Activated gamma-delta T cell (primary cell): ENCODE measurements around the gene FAM117B.
"Not testable (repeated sequence)": the region's sequence is repeated elsewhere in the genome, so short reads cannot be mapped to it uniquely, and the experiment has no call there.

Experiments
- DNase-seq: peaks from one replicate; lab custom pipeline; 2025; lab: John Stamatoyannopoulos, UW

FAM117B gene

DNA sequence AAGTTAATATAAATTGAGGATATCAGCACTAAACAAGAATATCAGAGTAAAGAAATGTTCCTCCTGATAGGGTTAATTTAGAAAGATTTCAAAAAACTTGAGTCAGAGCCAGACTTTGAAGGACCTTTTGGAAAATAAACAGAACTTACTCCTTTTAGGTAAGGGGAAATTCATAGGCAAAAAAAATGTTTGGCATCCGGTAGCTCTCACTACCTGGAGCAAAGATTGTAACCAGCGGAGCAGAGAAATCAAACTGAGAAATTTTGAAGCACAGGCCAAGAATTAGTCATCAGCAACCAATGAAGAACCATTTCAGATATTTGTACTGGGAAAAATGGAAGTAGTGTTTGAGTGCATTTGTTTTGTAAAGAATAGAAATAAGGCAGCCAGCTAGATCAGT is 123.8 kb downstream of the FAM117B start:
- DNase-seq, result no peak

- DNase-seq, result no peak
These were observed 126.1 kb downstream of the FAM117B start for GRCh38 chr2:202760848-202761247.

- DNase-seq, result no peak
These were observed 127.8 kb downstream of the FAM117B start for GRCh38 chr2:202762556-202762955.

GRCh38 chr2:202763916-202764315 is 129.1 kb downstream of the FAM117B start:
- no peak for DNase-seq

GRCh38 chr2:202764991-202765390 is 130.2 kb downstream of the FAM117B start:
- DNase-seq, result no peak

DNA sequence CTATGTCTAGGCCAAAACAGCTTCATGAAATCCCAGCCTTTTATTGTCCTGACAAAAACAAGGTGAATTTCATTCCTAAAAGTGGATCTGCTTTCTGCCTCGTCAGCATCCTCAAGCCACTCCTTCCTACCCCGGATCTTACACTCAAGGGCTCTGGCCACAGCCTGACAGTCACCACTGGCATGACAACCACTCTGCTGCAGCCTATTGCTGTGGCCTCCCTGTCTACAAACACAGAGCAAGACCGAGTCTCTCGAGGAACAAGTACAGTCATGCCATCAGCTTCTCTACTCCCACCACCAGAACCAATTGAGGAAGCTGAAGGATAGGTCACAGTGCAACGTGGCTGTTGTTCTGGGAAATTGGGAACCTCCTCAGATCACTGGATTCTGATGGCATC is 130.7 kb downstream of the FAM117B start:
- DNase-seq, result no peak

- DNase-seq, result no peak
These were observed 133.5 kb downstream of the FAM117B start for GRCh38 chr2:202768273-202768672.

DNA sequence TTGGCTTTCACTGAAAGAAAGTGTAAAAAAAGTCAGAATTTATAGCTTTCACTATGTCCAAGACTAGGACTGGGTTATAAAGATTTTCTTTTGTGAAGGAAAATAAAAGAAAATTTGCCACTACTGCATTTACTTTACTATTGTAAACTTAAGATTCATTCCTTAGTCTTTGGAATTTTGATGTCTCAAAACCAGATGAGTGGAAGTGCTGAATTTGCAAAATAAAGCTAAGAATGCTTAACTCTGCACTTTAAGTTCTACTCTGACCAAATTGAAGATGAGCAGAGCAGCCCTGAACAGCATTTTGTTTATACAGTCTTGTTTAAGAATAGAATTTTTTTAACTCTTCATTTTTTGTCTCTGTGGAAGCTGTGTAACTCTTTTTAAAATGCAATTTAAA is 134.4 kb downstream of the FAM117B start:
- no peak for DNase-seq

GRCh38 chr2:202771336-202771735 is 136.6 kb downstream of the FAM117B start:
- no peak for DNase-seq

GRCh38 chr2:202771741-202772460 is 137.1 kb downstream of the FAM117B start:
- DNase-seq, result no peak

DNA sequence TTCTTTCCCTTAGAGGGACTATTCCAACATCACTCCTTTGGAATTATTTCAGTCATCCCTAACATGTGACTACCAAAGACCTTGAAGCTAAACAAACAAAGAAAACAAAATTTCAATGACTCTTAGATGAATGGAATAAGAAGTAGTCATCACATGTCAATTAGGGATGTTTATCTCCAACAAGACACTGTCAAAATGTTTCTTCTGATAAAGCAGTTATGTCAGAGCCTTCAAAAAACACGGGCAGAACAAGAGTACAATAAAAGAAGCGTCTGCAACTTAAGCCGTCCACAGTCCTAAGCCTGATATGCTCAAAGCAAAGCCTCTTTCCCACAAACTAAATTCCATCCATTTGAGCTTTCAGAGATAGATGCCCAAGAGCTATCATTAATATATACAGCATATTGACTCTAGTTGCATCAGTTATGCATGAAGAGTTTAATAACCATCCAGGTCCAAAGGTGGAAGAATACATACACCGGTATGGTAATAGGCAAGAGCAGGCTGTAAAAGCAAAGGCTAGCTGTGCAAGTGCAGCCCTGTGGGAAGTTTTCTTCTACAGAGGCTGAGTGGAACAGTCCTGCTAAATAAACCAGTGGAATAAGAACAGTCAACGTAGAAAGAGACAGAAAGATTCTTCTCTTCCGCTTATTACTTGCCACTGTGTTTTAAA is 138.7 kb downstream of the FAM117B start:
- DNase-seq, result no peak

DNA sequence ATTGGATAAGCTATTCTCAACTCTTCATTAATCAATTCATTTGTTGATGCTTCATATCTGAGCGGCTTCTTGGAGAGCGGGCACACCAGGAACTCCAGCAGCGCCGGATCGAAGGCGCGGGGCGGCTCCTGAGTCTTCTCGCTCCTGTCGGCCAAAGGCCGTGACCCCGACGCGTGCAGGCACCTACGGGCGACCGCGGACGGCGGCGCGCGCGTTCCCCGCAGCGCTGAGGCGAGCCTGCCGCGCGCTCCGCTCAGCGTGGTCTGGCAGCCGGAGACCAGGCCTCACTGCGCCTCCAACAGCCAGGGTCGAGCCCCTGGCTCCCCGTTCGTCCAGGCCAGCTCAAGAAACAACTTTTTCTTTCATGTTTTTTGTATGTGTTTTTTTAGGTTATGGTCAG is 139.3 kb downstream of the FAM117B start:
- DNase-seq, result peak; percentile 6

- no peak for DNase-seq
These were observed 143.4 kb downstream of the FAM117B start for GRCh38 chr2:202778217-202778616.

- no peak for DNase-seq
These were observed 145.8 kb downstream of the FAM117B start for GRCh38 chr2:202780514-202781021.

DNA sequence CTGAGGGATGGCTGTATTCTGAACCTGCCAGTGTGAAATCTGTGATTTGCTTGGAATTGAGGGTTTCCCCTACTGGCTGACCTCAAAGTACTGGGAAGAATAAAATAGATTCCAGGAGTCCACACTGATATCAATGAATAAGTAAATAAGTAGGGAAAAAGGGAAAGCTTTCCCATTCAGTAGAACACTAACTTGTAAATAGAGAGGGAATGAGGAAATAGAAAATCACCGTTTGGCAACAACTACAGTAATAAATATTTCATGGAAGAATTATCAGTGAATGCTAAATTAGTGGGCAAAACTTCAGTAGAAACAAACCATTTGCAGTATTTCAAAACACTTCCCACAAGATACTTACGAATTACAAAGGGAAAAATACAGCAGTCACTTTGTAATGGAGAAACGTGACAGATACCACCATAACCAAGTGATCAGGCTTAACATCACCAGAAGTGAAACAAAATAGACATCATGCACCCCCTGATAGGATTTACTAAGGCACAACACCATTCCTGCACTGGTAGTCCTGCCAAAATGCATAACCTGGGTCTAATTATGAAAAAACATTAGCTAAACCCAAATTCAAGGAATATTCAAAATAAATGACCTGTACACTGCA is 148.3 kb downstream of the FAM117B start:
- no peak for DNase-seq

- DNase-seq, result no peak
These were observed 152.1 kb downstream of the FAM117B start for GRCh38 chr2:202786842-202787241.

DNA sequence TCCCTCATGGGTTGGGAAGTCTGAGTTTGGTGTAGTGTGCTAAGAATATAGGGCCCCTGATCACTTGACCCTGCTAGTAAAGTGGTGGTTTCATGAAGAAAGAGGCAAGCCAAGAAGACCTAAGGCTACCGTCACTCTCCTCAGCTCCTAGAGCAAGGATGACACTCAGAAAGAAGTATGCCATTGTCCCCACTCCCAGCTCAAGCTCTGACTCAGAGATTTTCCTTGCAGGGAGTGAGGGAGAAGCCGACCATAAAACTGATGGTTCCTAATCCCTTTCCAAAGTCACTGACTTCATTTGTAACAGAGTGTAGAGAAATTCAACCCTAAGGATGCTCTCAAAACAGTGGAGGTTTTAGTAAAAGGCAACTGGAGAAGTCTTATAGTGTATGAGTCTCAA is 155.9 kb downstream of the FAM117B start:
- DNase-seq, result no peak

DNA sequence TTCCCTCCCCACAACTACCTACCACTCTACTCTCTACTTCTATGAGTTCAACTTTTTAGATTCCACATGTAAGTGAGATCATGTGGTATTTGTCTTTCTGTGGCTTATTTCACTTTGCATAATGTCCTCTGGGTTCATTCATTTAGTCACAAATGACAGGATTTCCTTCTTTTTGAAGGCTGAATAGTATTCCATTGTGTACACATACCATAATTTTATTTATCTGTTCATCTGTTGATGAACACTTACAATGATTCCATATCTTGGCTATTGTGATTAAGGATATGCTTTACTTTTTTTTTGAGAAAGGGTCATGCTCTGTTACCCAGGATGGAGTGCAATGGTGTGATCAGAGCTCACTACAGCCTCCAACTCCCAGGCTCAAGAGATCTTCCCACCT is 163.2 kb downstream of the FAM117B start:
- DNase-seq, result no peak

DNA sequence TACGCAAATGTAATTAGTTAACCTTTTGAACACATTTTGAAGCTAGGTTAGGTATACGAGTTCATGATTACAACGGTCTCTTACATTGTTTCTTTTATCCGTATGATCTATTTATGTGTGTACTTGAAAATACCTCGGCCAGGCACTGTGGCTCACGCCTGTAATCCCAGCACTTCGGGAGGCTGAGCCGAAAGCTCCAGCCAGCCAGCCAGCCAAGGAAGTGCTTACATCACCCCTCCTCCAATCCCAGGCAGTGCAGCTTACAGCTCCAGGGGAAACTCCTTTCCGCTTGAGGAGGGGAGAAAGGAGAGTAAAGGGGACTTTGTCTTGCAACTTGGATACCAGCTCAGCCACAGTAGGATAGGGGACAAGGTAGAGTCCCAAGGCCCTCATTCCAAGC is 171.1 kb downstream of the FAM117B start:
- not testable (repeated sequence) for DNase-seq

- not testable (repeated sequence) for DNase-seq
These were observed 172.8 kb downstream of the FAM117B start for GRCh38 chr2:202807431-202808138.

DNA sequence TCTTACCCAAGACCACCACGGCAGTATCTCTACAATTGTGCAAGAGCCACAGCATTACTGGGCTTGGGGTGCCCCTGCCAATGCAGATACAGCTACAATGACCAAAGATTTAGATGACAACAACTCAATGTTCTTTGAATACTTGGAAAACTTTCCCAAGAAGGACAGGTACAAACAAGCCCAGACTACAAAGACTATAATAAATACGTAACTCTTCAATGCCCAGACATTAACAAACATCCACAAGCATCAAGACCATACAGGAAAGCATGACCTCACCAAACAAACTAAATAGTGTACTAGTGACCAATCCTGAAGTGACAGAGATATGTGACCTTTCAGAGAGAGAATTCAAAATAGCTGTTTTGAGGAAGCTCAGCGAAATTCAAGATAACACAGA is 174.0 kb downstream of the FAM117B start:
- DNase-seq, result no peak

DNA sequence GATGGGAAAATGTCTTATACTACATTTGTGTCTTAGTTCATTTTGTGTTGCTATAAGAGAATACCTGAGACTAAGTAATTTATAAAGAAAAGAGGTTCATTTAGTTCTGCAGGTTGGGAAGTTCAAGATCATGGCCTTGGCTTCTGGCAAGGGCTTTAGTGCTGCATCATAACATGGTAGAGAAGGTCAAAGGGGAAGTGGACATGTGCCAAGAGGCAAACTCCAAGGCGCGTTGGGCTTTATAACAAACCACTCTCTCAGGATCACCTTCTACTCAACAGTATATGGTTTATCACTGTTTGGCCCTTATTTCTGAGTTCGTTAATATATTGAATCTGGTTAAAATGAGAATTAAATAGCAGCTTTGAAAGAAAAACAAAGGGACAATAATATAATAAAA is 178.6 kb downstream of the FAM117B start:
- DNase-seq, result no peak
